ENCODE measurements around the gene C2orf72.

DNA sequence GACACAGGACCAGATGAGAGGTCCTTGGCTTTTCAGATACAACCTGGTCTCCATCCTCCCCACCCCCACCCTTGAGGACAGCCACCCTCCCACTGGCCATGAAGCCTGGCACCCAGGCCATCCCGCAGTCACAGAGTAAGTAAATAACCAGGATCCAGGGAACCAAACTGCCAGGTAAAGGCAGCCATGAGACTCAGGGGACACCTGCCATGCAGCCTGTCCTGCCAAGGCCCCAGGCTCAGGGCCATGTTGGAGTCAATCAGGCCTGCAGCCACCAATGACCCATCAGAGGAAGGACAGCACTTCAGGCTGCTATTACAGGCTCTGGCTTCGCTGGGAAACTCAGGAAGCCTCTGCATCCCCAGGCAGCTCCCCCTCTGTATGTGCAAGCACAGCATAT, 25.8 kb upstream of the C2orf72 start:
- TF ChIP-seq, protein P1, sequence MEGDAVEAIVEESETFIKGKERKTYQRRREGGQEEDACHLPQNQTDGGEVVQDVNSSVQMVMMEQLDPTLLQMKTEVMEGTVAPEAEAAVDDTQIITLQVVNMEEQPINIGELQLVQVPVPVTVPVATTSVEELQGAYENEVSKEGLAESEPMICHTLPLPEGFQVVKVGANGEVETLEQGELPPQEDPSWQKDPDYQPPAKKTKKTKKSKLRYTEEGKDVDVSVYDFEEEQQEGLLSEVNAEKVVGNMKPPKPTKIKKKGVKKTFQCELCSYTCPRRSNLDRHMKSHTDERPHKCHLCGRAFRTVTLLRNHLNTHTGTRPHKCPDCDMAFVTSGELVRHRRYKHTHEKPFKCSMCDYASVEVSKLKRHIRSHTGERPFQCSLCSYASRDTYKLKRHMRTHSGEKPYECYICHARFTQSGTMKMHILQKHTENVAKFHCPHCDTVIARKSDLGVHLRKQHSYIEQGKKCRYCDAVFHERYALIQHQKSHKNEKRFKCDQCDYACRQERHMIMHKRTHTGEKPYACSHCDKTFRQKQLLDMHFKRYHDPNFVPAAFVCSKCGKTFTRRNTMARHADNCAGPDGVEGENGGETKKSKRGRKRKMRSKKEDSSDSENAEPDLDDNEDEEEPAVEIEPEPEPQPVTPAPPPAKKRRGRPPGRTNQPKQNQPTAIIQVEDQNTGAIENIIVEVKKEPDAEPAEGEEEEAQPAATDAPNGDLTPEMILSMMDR (IDR thresholded peaks at IDR 0.05), result no peak
- TF ChIP-seq POLR2A (IDR thresholded peaks at IDR 0.05), result no peak
- no peak for TF ChIP-seq POLR2AphosphoS5 (IDR thresholded peaks at IDR 0.05)

Data from breast epithelium (tissue), 3 donors.